Frontal cortex (tissue), 4 donors: ENCODE results near the gene SH2D5. TPM values are rescaled to one million over a fixed set of nuclear protein-coding genes. Genes with fewer than 3 reads are reported as not detected.
"Not testable (repeated sequence)": the region's sequence is repeated elsewhere in the genome, so short reads cannot be mapped to it uniquely, and the experiment has no call there.

Source experiments
- DNase-seq, 2 donors: peaks; one replicate each; pipeline ENCODE4 v3.0.0; 2012; ENCODE audit warnings: low spot score in 2 of 2
- FAIRE-seq: peaks from 2 replicates; lab custom pipeline; 2012; peaks lifted over from hg19 to GRCh38; lab: Jason Lieb, UNC
- total RNA-seq: library from RNA; depleted of rRNA; stranded (reverse); fragments of >200 nt; gene quantifications from one replicate; pipeline ENCODE4 v1.2.3, GENCODE V29; 2014
- donor health status: control.
- donor health status: control.
- donor health status: control.

SH2D5 gene
- total RNA-seq, 1 donor from 2014 or later: 1.6 TPM

DNA sequence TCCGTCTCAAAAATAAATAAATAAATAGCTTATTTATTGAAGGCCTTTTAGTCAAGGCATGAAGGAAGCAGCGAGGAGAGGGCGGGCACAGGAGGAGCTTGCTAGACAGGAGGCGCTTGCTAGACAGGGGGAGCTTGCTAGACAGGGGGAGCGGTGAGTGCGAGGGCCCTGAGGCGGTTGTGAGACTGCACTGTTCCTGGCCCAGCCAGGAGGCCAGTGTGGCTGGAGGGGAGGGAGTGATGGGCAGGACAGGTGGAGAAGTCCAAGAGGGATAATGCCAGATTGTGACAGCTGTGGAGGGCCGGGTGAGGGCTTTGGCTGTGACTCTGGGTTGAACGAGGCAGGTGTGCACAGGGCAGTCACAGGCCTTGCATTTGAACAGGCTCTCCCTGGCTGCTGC, 32.9 kb downstream of the SH2D5 start:
- DNase-seq (no peak), FAIRE-seq (no peak)

DNA sequence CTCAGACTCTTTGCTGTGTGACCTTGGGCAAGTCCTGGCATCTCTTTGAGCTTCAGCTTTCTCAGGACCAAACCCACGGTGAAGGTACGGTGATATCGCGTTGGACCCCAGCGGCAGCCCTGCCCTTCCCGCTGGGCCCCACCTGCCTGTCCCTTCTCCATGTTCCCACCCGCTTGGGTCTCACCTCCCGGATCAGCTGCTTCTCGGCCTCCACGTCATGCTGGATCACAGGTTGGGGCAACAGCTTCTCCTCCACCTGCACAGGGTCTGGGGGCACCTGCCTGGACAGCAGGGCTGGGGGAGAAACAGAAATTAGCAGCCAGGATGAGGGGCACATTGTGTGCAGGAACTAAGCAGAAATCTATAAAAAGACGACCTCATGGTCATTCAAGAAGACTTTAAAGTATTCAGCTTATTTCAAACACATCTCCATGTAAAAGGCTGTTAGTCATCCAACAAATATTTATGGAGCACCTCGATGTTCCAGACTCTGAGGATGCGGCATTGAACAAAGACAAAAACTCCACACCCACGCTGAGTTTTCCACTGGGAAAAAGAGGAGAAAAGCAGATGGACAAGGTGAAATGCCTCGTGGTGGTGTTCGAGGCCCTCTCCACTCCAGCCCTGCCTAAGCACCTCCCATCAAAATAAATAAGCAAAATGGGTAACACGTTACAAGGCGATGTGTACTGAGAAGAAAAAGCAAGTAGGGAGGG, 34.1 kb downstream of the SH2D5 start:
- FAIRE-seq (no peak), DNase-seq (no peak)

DNA sequence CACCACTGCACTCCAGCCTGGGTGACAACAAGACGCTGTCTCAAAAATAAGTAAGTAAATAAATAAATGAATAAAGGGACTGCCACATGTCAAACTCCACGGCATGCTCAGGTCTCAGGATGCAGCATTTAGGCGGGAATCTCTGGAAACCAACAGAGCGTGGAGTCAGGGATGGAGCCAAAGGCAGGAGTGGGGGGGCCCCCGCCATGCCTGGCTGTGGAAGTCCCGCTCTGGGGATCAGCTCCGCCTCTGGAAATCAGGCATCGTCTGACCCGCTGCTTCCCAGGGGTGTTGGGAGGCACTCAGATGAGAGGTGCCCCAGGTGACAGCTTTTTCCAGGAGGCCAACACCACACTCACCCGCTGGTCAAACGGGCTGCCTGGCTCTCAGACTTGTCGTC, 34.9 kb downstream of the SH2D5 start:
- FAIRE-seq (no peak), DNase-seq (no peak)

DNA sequence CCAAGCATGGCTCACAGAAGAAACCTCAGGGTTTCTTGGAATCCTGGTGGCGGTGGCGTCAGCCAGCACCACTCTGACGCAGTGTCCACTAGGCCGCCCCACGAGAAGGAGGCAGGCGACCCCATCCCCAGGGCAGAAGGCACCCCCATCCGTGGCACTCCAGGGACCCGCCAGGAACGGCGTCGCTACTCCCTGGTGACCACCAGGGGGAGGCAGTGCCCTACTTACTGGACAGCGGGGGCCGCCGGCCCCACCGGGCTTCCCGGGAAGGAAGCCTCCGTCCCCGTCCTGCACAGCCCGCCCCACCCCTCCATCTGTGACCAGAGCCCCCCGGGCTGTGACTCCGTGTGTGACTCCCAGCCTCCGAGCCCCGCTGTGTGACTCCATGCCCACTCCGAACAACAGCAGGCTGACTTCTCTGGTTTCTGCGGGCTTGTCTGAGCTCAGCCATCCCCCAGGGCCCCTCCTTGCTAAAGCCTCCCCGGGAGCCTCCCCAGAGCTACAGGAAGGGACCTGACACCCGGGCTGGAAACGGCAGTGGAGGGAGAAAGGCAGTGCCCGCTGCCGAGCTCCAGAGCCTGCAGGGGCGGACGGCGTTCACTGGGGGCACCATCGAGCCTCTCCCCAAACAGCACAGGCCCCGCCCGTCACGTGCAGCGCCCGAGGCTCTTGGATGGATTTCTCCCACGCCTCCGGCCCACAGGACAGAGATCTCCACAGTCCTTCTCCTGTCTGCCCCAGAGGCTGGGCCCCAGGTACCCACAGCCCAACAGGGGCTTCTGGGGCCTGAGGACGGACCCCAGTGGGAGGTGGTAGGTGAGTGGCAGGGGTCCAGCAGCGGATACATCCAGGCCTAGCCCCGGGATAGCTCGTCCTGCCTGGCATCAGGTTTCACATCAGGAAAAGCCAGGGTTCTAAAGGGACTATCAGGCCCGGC, 35.8 kb downstream of the SH2D5 start:
- peak; percentile 77 to 94 for DNase-seq
- FAIRE-seq: no peak

DNA sequence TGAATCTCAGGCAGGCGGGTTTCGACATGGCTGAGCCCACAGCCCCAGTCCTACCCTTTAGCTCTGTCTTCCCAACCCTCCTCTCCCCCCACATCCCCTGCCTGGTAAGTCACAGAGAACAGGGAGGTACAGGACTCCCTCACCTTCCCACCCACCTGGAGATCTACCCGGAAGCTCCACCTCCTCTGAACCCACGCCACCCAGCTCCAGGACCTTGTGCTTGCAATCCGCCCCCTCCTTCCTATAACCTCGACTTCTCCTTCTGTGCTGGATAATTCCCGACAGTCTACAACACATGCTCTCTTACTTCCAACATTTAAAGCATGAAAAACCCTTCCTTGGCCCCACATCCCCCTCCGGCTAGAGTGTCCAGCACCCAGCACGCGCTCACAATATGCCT, 37.0 kb downstream of the SH2D5 start:
- DNase-seq: no peak
- FAIRE-seq: no peak

DNA sequence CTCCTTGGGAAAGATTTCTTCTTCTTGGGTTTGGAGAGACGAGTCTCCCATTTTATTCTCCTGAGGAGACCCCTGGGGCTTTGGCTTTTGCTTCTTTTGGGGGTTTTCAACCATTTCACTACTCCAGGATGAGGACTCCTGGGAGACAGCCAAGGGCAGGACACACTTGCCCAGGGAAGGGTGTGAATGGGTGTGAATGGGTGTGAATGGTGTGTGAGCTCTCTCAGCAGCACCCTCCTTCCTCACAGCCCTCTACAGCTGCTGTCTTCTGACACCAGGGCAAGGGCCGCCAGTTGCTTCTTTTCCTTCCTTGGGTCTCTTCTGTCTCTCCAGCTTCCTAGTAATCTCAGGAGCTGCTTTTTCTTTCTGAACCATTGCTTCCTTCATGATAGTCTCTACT, 38.9 kb downstream of the SH2D5 start:
- no peak for FAIRE-seq

DNA sequence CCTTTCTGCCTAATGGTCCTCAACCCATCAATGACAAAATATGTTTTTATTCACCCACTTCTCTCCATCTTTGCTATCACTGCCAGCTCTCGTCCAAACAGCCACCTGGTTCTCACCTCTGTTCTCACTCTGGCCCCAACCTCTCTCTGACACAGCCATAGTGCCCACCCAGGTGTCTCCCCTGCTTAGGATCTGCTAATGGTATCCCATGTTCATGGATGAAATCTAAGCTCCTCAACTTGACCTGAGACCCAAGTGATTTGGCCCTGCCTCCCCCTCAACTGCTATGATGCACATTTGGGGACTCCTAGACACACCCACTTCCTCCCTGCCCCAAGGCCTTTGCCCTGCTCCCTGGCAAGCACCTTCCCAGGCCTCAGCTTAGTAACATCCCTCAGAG, 40.6 kb downstream of the SH2D5 start:
- DNase-seq: no peak
- no peak for FAIRE-seq

More for the DNA sequence above, 38.9 kb downstream of the SH2D5 start:
- no peak for DNase-seq

DNA sequence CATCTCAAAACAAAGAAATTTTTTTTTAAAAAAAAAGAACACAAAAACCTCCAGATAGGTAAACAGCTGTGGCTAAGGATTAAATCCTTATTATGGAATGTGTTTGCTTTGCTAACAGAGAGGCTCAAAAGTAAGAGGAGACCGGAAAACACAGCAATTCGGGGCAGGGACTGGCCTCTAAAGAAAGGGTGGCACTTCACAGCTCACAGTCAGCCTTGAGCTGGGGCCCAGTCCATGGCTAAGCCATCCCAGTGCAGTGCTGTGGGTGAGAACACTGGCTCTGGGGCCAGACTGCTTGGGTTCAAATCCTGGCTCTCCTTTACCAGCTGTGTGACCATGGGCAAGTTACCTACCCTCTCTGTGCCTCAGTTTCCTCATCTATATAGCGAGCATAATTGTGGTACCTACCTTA, 42.9 kb downstream of the SH2D5 start:
- FAIRE-seq (no peak), DNase-seq (no peak)

DNA sequence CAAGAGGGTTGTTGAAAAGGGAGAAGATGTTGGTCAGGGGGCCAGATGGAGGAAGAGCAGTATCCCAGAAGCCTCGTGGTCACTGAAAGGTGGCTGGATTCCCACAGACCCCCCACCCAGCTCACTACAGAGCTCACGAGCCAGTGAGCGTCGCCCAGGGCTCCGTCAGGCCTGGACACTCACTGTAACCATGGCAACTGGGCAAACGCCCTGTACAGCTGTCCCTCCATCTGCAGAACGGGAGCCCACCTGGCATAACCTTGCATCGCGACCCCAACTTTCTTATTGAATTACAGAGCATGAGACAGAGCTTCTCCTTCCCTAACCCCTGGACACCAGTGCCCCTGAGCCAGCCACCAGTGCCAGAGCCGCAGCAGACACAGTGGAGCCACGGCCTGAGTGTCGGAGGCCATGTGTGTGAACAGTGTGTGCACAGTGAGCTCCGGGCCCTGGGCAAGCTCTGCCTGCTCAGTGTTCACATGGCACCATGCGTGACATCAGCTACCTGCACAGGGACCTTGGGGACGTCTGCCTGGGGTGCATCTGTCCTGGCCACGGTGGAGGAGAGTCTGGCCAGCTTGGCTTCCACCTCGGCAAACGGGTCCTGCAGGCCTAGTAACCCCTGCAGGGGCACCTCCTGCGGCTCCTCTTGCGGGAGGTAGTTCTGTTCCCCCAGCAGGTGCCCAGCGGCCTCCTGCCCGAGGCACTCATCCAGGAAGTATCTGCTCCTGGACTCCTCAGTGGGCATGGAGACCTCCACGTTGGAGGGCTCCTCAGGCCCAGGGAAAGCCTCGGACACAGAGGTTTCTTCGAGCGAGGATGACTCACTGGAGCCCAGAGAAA, 45.4 kb downstream of the SH2D5 start:
- FAIRE-seq: no peak
- no peak for DNase-seq

DNA sequence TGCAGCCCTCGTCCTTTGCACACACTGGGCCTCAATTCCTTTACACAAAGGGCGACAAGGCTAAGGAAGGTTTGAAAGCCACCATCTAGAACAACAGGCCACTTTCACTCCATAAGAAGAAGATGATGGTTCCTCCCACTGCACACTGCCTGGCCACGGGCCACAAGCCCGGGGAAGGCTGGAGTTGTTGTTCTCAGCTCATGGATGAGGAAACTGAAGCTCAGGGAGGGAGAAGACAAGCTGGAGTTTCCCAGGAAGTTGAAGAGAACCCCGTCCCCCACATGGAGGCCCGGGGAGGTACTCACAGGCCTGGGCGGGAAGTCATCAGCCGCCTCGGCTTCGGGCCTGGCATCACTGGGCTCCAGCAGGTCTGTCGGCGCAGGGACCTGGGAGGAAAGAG, 46.8 kb downstream of the SH2D5 start:
- FAIRE-seq: no peak
- no peak for DNase-seq

DNA sequence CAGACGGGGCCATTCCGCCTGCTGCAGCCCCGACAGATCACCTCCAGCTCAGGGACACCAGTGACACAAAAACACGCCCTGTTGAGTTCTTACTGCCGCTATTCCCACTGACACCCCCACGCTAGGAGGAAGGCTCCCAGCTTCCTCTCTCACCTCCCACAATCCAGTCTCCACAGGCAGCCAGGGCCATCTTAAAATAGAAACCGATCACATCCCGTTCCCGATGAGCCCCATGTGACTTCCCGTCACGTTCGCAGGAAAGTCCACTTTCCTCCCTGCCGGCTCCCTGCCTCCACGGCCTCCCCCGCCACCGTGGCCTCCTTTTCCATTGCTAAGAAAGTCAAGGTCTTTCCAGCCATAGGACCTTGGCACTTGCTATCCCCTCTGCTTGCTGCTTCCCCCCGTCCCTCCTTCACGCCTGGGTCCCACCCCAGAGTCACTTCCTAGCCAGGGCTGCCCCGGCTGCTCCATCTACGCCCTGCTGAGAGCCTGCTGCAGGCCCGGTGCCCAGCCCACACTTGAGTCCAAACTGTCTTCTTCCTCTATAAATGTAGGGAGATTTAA, 47.3 kb downstream of the SH2D5 start:
- DNase-seq (peak in 1 of 2 donors; percentile 52), FAIRE-seq (no peak)

DNA sequence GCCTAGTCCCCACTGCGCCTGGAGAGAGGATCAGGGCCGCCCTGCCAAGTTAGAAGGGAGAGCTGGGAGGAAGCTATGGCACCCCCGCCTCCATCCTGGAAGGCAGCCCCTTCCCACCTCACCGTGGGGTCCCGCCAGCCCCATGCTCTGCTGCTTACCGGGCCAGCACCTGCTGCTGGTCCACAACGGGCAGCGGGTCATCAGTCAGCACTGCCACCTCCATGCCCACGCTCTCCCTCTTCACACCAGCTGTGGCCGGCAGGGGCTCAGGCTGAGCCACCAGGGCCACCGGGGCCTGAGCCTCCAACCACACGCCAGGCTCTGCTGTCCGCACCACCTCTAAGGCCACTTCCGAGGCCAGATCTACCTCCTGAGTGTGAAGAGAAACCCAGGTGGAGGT, 47.9 kb downstream of the SH2D5 start:
- DNase-seq (no peak), FAIRE-seq (no peak)

DNA sequence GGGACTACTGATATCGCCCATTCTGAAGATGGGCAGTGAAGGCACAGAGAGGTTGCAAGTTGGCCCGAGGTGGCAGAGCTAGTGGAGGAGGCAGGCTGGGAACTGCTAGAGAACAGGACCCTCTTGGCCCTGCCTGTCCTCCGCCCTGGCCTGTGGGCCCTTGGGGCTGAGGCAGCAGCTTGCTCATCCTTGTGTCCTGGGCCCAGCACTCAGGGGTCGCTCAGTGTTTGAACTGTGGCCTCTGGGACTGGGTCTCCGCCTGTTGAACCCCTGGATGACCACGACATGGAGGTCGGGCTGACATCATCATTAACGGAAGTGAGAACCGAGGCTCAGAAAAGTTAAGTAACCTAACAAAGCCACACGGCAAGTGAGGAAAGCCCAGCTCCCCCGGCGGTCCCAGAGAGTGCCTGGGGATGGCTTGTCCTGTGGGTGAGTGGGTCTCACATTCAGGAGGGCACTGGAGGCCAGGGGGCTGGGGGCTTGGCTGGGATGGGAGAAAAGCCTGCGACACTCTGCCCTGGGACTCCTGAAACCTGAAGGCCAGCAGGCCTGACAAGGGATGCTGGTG, 48.4 kb downstream of the SH2D5 start:
- no peak for FAIRE-seq
- DNase-seq: no peak

DNA sequence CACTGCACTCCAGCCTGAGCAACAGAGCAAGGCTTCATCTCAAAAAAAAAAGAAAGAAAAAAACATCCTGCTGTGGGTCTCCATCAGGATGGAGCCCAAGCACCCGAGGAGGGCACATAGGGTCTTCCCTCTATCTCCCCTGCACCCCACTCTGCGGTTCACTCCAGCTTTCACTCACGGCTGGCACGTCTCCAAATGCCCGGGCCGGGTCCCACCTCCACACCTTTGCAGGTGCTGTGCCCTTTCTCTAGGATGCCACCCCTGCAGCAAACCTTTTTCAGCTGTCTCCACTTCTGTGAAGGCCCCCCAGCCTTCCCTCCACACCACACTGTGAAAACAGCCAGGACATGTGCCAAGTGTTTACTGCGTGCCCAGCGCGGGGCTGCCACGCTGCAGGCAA, 48.9 kb downstream of the SH2D5 start:
- FAIRE-seq (no peak), DNase-seq (no peak)

DNA sequence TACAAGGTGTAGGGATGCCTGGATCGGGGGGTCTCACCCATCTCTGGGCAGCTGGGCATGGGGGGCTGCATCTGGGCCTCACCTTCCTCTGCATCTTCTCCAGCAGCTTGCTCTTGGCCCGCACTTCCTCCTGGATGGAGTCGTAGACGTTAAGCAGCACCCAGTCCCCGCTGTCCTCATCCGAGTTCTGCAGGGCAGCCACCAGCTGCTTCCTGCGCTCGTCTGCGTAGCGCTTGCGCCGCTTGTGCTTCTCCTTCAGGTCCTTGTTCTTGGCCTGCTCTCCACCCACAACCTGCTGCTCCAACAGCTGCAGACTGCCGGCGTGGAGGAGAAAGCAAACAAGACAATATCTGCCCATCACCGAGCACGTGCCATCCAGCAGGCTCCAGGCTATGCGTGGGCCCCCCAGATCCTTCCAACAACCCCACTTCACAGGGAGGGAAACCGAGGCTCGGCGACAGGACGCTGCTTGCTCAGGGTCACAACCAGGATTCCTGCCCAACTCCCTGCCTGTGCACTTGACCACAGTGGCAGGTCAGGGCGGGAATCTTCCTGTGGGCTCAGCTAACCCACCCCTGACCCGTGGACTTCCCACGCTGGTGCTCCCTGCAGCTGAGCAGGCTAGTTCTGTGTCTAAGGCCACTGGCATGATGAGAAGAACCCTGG, 49.8 kb downstream of the SH2D5 start:
- FAIRE-seq: no peak
- no peak for DNase-seq

DNA sequence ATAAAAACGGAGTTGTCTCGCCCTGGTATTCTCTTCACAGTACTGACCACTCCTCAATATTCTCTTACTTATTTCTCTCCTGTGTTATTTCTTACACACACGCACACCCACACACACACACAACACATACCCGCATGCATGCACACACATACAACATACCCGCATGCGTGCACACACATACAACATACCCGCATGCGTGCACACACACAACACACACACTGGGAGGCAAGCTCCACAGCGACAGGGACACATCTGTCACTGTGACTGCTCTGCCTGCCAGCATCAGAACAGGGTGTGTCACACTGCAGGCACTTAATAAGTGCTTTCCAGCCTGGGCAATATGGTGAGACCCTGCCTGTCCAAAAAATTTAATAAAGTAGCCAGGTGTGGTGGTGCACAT, 50.5 kb downstream of the SH2D5 start:
- DNase-seq (no peak), FAIRE-seq (no peak)

DNA sequence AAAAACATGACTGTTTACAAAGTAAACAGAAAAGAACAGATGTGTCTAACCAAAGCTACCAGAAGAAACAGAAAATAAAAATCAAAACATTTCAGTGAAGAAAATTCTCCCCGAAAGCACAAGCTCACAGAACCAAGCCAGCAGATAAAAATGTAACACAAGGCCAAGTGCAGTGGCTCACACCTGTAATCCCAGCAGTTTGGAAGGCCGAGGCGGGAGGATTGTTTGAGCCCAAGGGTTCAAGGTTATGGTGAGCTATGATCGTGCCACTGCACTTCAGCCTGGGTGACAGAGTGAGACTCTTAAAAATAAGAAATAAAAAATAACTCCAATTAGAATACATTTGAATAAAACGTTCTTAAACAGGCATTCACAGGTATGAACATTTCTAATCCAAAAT, 52.2 kb downstream of the SH2D5 start:
- FAIRE-seq: no peak
- DNase-seq: no peak

DNA sequence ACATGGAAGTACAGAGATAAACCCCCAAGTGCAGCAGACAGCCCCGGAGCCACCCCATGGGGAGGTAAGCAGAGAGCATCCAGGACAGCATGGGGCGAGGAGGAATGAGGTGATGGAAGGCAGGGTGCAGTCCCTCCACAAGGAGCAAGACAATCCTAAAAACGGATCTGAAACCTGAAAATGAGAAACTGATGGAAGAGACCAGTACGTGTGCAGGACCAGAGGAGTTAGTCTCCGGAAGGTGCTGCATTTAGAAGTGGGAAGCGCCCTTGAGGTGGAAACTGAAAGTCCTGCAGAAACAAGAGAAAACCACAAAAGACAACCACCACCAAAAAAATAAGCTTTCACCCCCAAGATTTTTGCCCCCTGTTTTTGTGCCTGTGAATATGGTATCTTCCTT, 53.9 kb downstream of the SH2D5 start:
- FAIRE-seq: no peak
- no peak for DNase-seq

DNA sequence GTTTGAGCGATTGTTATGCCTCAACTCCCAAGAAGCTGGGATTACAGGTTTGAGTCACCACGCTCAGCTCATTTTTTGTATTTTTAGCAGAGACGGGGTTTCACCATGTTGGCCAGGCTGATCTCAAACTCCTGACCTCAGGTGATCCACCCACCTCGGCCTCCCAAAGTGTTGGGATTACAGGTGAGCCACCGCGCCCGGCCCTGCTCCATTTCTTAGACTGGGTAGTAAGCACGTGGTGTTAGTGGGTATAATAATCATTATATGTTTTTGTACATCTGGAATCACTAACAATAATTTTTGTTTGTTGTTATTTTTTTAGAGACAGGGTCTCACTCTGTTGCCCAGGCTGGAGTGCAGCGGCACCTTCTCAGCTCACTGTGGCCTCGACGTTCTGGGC, 58.9 kb downstream of the SH2D5 start:
- FAIRE-seq, DNase-seq: not testable (repeated sequence)
